Measurements from ENCODE around the gene CYREN.

The CYREN gene

DNA sequence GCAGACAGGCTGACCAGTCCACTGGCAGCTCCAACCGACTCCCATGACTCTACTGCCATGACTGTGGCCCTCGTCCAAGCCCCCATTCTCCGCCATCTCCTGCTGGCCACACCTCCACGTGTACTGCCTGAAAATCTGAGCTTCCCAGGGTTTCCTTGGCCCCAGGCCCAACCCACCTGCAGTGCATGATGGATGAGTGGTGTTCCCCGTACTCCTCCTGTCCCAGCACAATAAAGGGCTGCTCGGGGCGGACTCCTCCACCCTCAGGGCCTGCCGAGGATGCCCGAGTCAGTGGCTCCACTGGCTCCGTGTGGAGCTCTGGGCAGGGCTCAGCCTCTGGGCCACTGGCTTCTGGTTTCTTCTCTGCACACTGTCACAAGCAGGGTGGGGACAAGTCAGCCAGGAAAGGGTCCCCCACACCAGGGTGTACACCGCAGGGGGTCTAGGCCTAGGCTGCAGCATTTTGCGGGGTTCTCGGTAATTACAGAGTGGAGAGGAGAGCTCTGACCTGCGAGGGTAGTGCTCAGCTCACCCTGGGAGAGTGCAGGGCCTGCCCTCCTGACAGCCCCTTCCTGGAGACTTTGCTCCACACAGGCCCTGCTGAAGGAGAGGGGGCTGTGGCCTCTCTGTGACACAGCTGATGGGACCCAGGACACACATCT is 25.6 kb upstream of the CYREN start:
- DNase-seq = no peak

- no peak for DNase-seq
These were observed 24.6 kb upstream of the CYREN start for GRCh38 chr7:135195156-135195555.

DNA sequence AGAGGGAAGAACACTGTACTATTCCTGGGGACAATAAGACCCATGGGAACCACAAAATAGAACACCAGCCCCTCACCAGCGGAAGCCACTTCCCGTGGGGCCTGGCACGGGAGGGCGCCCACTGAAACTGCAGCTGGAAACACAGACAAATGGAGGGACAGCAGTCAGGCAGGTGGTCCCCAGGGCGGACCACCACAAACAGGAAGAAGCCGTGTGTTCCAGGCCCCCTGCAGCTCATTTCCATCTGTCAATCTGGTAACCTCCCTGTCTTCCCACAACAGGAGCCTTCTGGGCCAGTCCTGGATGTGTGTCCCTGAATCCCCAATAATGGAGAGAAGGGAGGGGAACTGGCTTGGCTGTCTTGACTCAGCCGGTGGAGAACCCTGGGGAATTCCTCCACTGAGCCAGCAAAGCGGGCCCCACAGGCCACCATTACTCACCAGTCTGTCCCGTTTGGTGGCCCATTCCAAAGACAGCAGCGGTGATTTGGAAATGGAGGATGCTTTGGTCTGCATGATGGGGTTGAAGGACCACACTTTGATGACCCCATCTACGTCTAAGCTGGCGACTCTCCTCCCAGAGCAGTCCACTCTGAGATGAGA is 24.1 kb upstream of the CYREN start:
- no peak for DNase-seq

DNA sequence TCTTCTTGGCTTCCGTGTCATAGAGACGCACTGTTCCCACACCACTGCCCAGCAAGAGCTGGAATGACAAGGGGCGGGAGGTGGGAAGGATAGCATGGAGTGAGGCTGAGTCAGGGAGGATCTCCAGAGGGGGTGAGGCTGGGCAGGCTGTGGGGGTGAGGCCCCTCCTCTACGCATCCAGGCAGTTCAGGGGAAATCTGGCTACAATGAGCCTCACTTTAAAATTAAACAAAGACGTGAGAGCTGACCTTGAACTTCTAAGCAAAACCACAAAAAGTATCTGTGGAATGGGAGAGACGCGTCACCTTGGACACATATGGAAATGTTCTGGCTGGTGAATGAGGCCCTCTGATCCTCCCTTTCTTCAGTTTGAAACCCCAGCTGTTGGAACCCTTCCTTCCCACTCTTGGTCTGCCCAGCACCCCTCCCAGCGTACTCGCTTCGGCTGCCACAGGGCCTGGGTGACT is 23.1 kb upstream of the CYREN start:
- no peak for DNase-seq

DNA sequence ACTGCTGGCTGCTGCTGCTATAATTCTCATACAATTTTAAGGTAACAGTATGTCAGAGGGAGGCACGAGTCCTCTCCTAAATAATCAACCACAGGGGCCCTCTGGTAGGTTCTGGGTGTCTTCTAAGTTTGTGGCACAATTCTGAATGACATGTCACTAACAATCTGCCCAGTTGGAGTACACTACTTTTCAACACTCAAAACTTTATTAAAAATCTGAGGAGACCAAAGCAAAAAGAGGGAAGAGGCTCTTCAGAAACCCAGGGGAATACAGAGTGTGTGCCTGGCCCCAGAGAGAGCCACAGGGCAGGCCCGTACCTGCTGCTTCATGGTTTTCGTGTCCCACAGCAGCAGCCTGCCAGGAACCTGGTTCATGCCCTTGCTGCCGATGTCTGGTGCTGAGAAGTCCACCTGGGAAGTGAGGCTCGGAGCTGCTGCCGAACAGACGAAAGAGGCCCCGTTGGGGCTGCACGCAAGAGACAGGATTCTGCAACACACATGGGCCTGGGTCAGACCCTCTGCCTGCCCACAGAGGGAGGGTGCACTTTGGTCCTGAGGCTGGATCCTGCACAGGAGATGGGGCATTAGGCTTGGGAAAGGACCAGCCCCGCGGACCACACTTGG is 22.5 kb upstream of the CYREN start:
- DNase-seq = no peak

DNA sequence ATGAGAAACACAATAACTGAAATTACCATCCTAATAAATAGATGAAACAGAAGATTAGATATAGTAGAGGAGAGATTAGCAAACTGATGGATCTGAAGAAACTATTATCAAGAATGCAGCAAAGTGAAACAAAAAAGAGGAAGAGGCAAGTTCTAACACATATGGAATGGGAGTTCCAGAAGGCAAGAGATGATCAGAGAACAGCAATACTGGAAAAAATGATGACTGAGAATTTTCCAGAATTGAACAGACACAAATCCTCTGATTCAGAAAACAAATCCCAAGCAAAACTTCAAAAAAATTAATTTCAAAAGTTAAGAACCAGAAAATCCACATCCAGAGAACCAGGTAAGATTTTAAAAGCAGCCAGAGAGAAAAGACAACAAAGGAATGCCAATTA is 20.2 kb upstream of the CYREN start:
- no peak for DNase-seq

- DNase-seq = no peak
These were observed 19.5 kb upstream of the CYREN start for GRCh38 chr7:135189961-135190360.

DNA sequence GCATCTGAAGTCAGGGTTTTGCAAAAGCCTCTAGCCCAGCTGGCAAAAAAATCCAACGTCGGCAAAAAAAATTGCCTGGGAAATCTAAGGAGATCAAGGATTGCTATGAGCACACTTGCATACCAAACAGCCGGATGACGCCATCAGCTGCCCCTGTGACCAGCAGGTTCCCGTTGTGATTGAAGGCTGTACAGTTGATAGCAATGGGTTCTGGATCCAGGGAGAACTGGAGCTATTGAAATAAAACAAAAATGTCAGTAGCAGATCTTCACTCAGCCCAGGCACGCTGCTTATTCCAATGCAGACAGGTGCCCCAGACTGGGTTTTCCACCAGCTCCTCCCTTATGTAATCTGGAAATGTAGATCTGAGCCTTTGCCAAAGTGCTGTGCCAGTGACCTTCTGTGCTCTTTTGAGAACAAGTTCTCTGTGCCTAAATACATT is 18.7 kb upstream of the CYREN start:
- no peak for DNase-seq

GRCh38 chr7:135188298-135188984 is 17.9 kb upstream of the CYREN start:
- DNase-seq = no peak

DNA sequence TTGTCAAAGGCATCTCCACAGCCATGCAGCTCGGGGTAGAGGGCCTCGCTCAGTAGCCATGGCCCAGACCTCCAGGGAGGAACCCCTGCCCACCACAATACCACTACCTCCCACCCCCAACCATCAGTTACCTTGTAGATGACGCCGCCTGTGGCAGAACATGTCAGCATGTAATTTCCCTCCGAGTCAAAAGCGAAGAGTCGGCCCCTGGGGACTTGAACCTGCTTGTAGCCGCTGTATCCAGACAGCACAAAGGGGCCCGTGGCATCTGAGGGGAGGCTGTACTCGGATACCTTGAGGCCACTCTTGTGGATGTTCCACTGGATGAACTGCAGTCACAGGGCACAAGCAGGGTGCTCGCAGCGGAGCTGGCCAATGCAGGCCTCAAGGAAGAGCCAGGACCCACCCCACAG is 16.3 kb upstream of the CYREN start:
- no peak for DNase-seq

DNA sequence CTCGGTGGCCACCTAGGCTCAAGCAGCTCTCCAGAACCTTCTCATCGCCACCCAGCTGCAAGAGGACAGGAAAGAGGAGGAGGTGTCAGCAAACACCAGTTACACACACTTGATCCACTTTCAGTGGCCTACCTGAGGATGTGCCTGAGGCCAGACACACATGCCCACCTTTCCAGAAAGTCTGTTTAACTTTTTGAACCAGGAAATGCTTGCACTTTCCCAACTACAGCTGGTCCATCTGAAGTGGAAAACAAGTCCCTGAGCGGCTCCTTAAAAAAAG is 15.7 kb upstream of the CYREN start:
- DNase-seq = no peak

DNA sequence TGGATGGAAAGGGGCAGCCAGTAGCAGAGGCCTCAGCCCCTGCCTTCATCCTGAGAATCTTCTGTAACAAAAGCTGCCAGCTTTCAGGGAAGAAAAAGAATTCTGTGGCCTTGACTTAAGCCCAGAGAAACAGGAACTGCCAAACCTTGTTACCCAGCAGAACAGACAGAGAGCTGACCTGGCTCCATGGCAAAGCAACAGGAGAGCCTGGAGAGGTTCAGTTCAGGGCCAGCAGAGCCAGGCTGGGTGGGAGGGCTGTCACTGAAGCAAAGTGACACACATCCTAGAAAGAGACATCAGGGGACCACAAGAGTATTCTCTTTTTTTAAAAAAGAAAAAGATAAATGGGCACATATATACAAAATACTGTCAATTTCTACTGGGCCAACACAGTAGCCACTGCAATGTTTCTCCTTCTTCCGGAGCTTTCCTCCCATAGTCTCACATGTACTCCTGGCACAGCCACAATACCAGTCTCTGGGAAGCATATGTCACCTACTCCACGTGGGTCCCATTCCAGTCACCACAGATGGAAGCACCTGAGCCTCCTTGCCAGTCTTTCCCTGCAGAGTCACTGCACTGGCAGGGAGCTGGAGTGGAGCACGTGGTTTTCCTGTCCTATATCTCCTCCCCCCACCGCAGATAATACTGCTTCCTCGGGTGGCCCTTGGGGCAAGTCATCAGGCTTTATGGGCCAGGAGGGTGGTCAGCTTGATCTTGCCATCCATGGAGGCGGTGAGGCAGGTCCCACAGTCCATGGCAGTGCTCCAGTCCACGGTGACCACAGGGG is 15.2 kb upstream of the CYREN start:
- no peak for DNase-seq

DNA sequence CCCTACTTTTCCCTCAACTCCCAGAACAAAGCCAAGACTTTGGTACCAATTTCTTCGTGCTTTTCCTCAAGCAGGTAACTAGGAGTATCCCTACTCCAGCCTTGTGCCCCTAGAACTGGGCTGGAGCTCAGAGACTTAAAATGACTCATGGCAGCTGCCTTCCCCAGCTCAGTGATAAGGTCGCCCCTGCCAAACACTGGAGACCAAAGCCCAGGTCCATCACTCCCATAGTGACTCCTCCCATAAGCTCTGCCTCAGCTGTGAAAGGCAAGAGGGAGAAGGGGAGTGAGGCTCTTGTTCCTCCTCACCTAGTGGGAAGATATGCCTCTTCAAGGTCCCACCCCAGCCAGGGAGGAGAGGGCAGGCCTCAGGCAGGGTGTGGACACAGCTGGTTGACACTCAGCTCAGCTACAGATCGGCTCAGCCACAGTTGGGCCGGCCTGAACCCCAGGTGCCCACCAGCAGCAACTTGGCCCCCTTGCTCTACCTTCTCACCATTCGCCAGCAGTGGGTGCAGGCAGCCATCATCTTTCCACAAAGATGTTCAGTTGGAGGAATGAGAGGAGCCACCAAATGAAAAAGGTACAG is 13.8 kb upstream of the CYREN start:
- DNase-seq = no peak

DNA sequence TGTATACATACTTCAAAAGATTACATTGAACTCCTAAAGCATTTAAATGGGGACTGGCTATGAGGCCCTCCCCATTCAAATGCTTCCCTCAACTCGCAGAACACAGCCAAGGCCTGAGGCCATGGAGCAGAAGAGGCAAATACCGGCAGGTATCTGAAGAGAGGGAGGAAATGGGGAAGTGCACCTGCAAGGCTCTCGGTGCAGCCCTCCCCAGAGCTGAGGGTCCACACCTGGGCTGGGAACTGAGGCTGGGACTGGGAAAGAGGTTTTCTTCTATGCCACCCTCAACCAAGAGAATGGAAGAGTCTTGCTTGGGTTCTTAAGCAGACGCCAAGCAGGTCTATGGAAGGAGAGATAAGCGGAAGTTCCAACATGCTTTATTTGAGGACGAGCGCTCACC is 13.0 kb upstream of the CYREN start:
- no peak for DNase-seq

DNA sequence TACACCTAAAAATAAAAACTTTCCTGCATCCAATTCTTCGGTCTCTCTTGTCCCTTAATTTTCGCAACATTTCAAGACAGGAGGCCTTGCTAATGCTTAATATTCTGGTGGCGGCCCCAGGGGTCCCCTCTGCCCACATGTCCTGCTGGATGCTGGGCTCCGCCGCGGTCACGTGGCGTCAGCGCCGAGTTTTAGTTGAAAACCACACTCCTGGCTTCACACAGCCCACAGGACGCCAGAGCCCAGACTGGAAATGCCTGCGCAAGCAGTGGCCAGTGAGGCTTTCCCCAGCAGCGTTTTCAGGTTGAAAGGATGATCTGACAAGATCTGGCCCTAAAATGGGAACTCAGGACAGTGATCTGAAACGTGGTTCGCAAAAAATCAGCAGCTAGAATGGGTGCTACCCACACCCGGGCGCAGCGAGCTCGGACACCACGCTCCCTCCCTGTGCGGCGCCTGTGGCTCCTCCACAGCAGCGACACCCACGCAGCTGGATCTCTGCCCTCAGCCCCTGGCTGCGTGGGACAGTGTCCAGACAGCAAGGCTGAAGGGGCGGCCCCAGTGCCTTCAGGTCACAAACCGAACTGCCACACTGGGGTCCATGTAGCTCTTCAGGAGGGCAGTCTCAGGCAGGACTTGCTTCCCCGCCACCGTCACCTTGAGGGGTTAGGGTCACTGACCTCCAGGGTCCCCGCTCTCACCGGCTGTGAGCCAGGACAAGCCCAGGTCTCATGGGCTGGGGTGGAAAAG is 11.6 kb upstream of the CYREN start:
- DNase-seq = no peak

DNA sequence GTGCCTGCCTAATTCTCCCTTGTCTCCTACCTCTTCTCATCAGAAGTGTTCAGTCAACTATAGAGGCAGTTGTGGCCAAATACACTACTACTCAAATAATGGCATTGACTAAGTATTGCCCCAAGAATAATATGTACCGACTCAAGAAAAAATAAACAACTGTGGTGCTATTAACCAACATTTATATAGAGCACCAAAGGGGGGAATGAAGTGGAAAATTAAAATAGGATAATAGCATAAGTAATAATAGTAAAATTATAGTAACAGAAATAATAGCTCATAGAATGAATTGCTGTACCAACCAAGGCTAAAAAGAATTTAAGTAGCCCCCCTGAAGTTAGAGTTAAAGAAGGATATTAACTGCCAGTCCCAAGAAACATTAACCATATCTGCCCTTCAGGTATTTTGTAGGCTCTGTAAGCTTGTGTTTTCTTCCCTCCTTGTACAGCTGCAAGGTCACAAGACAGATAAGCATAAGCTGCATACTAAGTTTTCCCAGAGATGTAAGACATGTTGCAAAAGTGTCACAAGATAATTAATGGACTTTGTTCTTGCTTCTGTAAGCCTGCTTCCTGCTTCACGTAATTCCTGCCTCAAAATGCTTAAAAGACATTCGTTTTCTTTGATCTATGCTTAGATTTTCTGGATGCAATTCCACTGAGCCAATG is 10.9 kb upstream of the CYREN start:
- DNase-seq = no peak

DNA sequence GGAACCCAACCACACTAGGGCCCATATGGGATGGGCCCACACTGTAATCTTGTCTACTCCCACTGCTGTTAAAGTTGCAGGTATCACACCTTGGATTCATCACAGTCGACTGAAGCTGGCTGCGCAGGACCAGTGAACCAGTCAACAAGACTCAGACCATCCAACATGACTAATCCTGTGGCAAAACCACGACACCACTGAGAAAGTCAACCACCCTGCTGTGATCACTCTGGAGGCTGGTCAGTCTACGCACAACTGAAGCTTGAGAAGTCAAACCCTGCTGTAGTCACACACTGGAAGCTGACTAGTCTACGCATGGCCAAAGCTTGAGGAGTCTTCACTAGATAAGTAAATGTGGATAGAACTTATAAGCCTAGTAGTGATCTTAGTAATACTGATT is 9.6 kb upstream of the CYREN start:
- no peak for DNase-seq

DNA sequence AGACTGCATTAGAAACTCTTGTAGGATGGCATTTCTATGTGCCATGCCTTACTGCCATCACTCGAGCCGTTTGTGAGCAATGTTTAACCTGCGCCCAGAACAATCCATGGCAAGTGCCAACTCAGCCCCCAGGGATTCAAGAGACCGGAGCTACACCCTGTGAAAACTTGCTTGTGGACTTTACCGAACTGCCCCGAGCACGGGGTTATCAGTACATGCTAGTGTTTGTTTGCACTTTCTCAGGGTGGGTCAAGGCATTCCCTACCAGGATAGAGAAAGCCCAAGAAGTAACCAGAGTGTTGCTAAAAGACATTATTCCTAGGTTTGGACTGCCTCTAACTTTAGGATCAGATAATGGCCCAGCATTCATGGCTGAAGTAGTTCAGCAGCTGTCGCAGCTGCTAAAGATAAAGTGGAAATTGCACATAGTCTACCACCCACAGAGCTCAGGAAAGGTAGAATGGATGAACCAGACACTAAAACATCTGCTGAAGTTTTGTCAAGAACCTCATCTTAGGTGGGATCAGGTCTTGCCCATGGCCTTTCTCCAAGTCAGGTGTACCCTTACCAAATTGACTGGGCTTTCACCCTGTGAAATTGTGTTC is 8.9 kb upstream of the CYREN start:
- DNase-seq = no peak

DNA sequence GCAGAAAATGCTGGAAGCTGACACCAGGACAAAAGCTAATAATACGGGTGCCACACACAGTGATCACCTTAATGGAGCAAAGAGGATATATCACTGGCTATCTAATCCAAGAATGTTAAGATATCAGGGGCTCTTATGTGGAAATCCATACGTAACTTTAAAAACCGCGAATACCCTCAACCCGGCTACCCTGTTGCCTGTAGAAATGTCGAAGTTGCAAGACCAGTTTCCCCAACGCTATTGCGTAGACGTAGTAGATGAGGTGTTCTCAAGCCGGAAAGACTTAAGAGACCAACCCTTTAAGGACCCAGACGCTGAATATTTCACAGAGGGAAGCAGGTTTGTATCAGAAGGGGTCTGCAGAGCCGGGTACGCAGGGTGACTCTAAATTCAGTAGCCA is 7.9 kb upstream of the CYREN start:
- no peak for DNase-seq

DNA sequence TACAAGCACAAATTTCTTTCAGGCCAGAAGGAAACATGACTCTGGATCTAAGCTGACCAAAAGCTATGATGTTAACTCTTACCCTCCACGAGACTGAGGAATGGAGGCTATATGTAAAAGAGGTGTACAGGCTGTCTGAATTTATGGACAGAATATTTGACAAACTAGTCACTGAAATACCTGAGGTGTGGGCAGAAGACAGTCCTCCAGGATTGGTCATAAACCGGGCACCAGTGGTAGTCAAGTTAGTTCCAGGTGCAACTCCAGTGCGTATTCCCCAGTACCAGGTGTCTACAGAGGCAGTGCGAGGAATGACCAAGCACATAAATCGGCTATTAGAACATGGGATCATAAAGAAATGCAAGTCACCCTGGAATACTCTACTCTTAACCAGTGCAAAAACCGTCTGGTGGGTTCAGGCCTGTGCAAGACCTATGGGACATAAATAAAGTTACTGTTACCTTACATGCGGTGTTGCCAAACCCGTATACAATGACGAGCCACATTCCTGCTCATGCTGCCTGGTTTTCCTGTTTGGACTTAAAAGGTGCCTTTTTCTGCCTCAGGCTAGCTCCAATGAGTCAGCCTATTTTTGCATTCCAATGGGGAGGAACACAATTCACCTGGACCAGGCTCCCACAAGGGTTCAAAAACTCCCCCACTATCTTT is 6.7 kb upstream of the CYREN start:
- no peak for DNase-seq

- no peak for DNase-seq
These were observed 5.4 kb upstream of the CYREN start for GRCh38 chr7:135175931-135176330.

Data from 8988T (cell line).